Endometrial microvascular endothelial cells (primary cell): ENCODE results near the gene CYB561D1. TPM values are rescaled to one million over a fixed set of nuclear protein-coding genes. Genes with fewer than 3 reads are reported as not detected.

Experiments used
- in situ Hi-C: cut with HindIII; loops from 2 replicates; pipeline ENCODE4 v1.10.0; 2017; ENCODE audit warnings: low sequenced_read_pairs, low pct_unique_long_range_greater_than_20kb; ENCODE audit errors: inconsistent ontology term
- total RNA-seq: library from RNA; depleted of rRNA; stranded (reverse); fragments of >200 nt; gene quantifications from one replicate; pipeline ENCODE4 v1.2.3, GENCODE V29; 2015; ENCODE audit errors: inconsistent ontology term

CYB561D1 gene
- total RNA-seq, 1 donor from 2014 or later = 1.4 TPM

DNA sequence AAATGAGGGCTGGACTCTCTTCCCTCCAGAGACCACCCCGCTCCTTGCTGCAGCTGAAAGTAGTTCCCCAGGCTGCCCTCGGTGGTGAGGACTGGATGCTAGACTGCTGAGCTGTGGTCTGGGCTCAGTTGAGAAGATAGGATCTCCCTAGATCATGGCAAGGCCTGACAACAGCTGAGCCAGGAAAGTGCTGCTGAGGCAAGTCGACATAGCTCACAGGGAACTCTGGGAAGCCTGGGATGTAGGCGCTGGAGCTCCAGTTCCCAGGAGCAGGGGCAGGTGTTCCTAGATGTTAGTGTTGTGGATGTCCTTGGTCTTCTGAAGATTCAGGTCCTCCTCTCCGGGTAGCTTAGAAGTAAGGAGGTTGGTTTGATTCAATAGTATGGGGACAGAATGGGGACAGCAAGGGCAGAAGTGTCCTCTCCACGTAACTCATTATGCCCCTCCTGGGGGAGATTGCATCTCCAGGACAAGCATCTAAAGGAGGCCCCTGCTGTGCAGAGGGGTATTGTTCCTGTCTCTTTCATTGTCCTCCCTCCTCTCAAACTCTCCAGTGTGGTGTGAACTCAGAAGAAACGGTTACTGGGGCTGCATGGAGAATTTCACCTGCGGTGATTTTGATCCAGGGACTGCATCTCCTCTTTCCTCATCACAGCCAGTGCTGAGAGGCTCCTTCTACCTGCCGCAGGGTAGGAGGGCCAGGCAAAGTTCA lies 3.7 kb downstream of the CYB561D1 start:
- in situ Hi-C loops = no loop called here

DNA sequence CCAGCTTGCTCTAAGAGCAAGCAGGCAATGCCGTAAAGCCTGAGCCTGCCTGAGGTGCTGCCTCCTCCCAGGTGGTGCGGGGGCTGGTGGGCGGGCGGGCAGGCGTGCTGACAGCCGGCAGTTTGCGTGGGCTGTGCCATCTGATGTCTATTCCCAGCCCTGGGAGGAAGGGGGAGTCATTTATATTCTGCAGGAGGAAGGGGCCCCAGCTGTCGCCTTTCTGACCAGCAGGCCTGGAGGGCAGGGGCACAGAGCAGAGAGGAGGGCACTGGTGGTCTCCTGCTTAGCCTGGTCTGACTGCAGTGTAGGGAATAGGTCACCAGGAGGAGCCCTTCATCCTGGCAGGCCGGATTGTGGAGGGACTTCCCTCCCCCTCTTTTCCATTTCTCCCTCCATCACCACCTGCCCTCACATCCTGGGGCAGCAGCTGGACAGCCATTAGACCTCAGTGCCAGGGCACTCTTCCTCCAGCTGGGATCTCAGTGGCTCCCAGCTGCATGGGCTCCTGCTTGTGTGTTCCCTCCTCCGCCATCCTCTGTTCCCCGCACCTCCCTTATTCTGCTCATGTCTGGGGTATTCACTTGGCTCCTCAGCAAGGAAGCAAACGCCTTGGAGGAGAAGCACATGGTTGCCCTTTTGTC lies 4.4 kb downstream of the CYB561D1 start:
- in situ Hi-C loops = no loop called here

DNA sequence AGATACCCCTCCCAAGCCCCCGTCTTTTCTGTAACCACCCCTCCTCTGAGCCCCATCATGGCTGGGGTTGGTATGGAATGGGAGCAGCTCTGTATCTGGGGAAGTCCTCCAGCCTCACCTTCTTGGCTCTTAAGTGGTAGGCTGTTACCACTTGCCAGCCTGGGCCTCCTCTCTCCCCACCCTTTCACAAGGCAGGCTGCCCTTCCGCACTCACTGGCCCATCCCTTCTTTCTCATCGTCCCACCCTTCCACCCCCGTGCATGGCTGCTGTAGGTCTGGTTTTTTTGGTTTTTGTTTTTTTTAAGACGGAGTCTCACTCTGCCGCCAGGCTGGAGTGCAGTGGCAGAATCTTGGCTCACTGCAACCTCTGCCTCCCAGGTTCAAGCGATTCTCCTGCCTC lies 5.2 kb downstream of the CYB561D1 start:
- in situ Hi-C loops = no loop called here

DNA sequence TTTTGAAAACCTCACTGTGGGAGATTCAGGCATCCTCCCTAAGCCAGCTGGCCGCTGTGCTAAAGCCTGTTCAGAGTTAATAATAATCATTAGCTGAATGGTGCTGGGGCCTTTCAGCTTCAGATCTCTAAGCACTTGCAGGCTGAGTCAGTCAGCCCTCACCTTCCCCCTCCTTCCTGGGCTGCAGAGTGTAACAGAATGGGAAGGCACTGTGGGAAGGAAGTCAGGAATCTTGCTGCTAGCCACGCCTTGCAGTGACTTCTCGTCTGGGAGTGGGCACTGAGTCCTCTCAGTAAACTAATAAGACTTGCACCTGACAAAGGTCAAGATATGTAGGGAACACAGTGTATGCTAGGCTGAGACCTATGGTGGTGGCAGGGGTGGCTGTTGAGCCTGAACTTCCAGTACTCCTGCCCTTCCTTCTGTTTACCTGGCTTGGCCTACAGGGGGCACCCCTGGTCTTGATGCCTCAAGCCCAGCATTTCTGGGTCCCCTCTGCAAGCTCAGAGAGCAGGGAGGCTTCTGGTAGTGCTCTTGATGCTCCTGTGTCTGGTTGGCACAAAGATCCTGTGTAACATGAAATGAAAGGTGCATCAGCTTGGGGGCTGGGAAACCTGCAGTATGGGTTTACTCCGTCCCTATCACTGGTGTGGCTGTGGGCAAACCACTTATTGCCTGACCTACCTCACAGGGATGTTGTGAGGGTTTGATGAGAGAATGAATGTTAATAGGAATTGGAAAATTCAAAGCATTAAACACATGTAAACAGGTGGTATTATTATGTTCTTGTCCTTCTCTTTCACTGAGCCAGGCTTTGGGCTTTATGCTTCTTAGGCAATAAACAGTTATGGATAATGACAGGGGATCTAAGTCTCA lies 6.0 kb downstream of the CYB561D1 start:
- in situ Hi-C loops = no loop called here

DNA sequence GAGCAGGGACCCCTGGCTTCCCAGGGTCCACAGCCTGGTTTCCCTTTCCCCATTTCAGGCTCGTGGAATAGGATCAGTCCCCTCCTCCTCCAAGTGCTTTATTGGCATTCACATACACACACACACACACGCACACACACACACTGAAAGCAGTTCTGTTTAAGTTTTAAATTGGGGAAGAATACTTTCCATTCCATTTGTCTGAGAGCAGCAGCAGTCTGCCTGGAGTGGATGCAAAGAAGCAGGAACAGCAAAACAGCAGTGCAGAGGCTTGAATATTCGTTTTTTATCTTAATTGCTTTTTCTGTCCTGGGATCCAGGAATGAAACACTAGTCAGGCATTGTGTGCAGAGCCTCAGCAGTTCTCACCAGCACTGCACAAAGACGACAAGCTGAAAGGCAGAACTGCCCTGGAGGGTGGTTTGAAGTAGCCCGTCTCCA lies 7.1 kb downstream of the CYB561D1 start:
- in situ Hi-C loops = no loop called here

DNA sequence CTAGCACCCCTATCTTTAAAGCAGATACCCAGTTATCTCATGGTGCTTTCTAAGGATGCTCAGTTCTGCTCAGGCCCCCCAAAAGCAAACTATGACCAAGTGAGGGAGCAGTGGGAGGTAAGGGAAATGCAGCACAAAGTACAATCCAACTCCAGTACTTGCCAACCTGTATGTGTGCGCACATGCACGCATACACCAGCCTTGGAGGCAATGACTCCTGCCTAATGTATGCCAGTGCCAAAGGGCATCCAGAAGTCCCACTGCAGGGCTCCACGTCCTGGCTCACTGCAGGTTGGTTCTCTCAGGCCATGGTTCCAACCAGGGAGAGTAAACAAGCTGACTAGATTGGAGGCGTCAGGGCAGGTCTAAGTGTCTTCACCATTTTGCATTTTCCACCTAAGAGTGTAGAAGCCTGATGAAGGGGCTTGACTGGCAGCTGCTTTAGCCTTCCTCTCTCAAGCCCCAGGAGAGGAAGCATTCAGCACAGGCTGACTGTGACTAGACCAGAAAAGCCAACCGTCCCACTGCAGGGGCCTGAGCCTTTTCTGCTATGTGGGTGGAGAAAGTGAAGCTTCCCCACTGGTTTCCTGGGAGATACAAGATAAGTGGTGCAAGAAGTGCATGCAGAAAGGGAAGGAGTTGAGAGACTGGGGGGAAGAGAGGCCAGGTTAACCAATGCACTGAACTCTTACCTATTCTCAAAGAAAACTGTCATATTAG lies 7.9 kb downstream of the CYB561D1 start:
- in situ Hi-C loops = no loop called here

DNA sequence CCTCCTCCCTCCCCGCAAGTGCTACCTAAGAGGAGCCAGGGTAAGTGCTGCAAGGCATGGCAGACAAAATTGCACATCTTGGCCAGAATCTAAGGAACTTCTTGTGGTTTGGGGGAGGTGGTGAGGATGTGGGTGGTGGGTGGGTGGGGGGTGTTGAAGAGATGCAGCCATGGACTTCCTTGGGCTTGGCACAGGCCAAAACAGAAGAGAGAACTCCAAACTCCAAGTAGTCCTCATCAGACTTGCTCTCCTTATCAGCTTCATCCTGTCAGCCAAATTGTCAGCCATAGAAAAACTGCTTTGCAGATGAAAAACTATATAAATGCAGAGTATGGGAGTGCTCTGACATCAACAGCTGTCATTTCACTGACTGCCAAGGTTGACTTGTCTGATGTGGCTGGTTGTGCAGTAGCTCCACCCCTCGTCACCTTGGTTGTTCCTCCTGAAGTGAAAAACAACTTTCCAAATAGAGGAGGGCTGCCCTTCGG lies 8.5 kb downstream of the CYB561D1 start:
- in situ Hi-C loops = no loop called here

DNA sequence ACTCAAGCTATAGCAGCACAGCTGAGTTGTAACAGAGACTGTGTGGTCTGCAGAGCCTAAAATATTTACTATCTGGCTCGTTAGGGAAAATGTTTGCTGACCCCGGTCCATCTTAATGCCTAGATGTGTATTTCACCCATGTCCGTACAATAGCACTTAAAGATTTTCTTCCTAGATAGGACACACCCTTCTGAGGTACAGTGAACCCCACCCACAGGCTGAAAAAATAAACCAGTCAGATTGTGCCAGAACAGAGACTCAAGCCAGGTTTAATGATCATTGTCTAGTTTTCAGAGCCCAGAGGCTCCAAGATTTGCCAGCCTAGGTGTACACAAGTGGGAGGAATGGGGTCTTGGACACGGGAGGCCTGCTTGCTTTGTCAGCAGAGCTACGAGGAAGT lies 10.0 kb downstream of the CYB561D1 start:
- in situ Hi-C loops = no loop called here

DNA sequence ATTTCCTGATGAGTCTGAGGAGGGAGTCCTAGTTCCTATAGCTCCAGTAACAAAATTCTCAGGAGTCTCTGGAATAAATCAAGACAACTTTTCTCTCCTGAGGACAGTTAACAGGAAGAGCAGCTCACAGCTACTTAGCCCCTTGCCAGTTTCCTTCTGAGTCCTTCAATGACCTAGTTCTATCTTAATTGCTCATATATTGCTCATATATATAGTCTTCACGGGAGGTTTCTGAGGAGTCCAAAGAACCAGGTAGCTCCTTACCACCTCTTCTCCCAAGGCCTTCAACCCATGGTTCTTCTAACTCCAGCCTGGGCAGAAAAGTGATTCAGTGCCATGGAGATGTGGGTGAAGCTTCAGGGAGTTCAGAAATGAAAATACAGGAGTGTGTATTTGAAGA lies 11.1 kb downstream of the CYB561D1 start:
- in situ Hi-C loops = no loop called here

DNA sequence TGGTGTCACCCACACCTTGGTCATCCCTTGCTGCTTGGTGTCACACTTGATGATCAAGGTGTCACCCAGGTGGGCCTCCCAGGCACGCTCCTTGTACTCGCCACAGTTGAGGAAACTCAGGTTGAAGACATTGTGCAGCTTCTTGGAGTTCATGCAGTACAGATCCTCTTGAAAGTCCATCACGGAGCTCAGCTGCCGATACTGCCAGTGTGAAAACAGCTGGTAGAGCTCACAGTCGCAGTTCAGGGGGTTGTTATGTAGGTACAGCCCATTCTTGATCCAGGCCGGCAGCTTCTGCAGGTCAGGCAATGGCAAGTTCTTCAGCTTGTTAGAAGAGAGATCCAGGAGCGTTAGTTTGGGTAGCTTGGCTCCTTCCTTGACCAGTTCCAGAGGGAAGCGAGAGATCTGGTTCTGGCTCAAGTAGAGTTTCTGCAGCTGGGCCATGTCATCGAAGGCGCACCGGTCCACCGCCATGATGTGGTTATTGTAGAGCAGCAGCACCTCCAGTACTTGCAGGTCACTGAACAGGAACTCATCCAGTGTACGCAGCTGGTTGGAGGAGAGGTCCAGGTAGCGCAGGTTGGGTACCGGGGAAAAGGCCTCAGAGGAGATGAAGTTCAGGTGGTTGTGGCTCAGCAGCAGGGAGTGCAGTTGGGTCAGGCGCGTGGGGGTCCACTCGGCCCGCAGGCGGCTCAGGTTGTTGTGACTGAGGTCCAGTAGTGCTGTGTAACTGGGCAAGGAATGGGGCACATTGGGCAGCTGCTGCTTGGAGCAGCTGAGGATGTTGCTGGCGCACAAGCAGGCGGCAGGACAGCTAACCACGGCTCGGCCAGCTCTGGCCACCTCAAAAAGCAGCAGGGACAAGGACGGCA lies 14.3 kb downstream of the CYB561D1 start:
- in situ Hi-C loops = no loop called here

DNA sequence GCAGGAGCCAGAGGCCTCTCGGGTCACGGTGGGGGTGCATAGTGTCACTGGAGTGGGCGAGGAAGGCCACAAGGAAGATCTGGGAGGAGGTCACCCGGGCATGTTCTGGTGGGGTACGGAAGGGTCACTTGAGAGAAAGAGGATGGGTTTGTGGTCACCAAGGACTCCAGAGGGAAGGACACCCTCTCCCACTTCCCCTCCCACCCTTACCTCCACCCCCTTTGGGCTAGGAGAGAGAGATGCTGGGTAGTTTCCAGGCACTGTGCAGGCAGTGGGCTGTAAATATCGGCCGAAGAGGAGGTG lies 14.9 kb downstream of the CYB561D1 start:
- in situ Hi-C loops = no loop called here

DNA sequence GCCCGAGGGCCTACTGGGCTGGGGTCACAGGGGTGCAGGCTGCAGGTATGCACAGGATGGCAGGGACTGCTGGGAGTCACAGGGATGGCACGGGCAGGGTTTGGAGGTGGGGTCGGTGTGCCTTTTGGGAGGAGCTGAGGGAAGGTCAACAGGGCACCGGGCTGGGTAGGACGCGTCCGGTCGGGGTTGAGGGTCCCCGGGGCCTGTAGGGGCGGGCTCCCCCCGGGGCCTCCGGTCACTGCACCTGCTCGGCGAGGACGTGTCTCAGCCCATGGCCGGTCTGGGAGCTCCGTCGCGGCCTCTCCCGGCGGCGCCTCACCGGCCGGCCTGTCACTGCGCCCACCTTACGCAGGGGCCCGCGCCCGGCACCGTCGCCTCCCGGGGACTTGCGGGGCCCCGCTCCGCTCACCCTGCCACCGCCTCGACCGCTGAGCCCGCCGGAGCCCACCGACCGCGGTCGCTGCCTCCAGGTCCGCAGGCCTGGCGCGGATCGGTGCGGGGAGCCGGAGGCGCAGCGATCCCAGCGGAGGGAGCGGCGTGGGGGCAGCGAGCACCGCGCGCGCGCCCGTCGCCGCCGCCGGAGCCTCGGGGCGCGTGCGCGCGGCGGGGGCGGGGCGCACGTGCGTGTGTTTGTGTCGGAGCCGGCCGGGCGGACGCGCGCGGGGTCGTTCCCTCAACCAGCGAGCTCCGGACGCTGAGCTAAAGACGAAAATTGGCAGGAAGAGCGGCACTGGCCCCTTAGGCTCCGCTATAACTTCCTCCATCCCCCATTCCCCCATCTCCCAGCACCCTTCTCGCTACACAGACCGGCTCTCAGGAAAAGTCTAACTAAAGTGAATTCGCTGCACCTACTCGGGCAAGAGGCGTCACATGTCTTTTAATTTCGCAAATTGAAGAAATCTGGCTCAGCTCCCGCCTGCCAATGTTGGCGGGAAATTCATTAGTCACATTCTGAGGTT lies 15.6 kb downstream of the CYB561D1 start, which contains the start of gene AMIGO1:
AMIGO1 (minus strand) TSS at position 552 of the 959 bp plus-strand sequence. CDS start 815 bp downstream, outside the sequence.
- in situ Hi-C loops = no loop called here

DNA sequence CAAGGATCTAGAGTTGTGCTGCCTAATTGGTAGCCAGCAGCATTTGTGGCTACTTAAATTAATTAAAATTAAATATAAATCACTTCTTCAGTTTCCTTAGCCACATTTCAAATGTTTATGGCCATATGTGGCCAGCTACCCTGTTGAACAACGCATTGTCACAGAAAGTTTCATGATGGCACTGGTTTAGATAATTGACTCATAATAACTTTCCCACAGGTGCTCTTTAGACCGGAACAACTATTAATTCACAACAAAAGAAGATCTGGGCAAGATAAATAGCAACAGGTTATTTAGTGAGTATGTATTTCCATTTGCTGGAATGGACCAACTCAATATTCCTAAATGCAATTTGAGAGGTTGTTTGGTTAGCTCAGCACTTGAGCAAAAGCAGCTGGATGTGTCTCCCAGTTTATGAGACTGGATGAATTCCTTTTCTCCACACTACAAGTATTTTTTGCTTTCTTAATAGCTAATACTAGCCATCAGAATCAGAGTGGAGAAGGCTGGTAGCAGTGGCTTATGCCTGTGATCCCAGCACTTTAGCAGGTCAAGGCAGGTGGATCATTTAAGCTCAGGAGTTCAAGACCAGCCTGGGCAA lies 19.3 kb downstream of the CYB561D1 start:
- in situ Hi-C loops = no loop called here

DNA sequence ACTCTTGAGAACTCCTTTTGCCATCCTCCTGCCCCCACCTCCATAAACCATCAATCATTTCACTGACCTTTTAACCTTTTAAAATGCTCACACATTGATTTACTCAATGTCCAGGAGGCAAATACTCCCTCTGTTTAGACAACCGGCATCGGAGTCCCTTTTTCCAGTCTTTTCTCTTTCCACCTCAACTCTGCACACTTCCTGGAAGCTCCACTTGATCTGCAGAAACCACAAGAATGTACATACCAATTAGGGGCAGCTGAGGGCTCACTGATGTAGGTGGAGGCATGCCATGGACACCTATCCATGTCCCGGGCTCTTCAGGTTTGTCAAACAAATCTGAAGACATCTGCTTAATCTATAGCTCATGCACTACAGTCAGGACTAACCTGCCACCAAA lies 21.0 kb downstream of the CYB561D1 start:
- in situ Hi-C loops = no loop called here

DNA sequence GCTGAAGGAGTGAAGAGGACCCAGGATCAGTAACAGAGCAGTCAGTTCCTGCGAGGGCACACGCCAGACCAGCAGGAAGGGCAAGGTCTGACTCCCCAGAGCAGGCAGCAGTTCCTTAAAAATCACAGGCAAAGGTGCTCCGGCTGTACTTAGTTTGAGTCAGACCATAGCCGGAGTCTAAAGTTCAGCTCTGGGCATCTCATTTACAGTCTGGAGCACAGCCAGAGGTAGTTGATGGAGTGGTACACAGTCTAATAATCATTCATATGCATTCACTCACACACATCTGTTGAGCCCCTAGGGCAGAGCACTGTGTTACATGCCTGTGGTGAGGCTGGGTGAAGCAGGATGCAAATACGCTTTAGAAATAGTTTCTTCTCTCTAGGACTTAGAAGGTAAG lies 23.0 kb downstream of the CYB561D1 start:
- in situ Hi-C loops = no loop called here

DNA sequence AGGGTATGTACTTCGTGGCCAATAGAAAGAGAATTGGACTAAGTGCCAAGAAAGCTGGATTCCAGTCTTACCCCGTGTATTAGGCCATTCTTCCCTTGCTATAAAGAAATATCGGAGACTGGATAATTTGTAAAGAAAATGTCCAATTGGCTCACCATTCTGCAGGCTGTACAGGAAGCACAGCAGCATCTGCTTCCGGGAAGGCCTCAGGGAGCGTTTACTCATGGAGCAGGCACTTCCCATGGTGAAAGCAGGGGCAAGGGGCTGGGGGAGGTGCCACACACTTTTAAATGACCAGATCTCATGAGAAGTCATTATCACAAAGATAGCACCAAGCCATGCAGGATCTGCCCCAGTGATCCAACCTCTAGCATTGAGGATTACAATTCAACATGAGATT lies 23.4 kb downstream of the CYB561D1 start:
- in situ Hi-C loops = no loop called here
